Measurements from ENCODE around the gene STARD5.
A peak's percentile ranks its signal among the peaks of the same experiment; 100 is the strongest.

The STARD5 gene

GRCh38 chr15:81309647-81310450 is 14.1 kb downstream of the STARD5 start:
- no peak for TF ChIP-seq CTCF (conservative IDR thresholded peaks at IDR 0.05; ENCODE audit: control insufficient read depth, insufficient read depth, low read depth, low read length)
- no peak for DNase-seq (ENCODE audit: low read depth)
- H3K4me3 ChIP-seq (ENCODE audit: control insufficient read depth, low read depth, low read length) = no peak overlapping the region

GRCh38 chr15:81308260-81308659 is 15.7 kb downstream of the STARD5 start:
- peak; percentile 44 for DNase-seq (ENCODE audit: low read depth)
- no peak overlapping the region for H3K4me3 ChIP-seq (ENCODE audit: control insufficient read depth, low read depth, low read length)
- no peak for TF ChIP-seq CTCF (conservative IDR thresholded peaks at IDR 0.05; ENCODE audit: control insufficient read depth, insufficient read depth, low read depth, low read length)

GRCh38 chr15:81304226-81304625 is 19.7 kb downstream of the STARD5 start:
- H3K4me3 ChIP-seq (ENCODE audit: control insufficient read depth, low read depth, low read length) = no peak overlapping the region
- no peak for TF ChIP-seq CTCF (conservative IDR thresholded peaks at IDR 0.05; ENCODE audit: control insufficient read depth, insufficient read depth, low read depth, low read length)
- DNase-seq (ENCODE audit: low read depth) = peak; percentile 66

- no peak for TF ChIP-seq CTCF (conservative IDR thresholded peaks at IDR 0.05; ENCODE audit: control insufficient read depth, insufficient read depth, low read depth, low read length)
- no peak overlapping the region for H3K4me3 ChIP-seq (ENCODE audit: control insufficient read depth, low read depth, low read length)
- DNase-seq (ENCODE audit: low read depth) = no peak
These were observed 20.4 kb downstream of the STARD5 start for GRCh38 chr15:81303244-81304225.

GRCh38 chr15:81302701-81303109 is 21.2 kb downstream of the STARD5 start:
- TF ChIP-seq CTCF (conservative IDR thresholded peaks at IDR 0.05; ENCODE audit: control insufficient read depth, insufficient read depth, low read depth, low read length) = no peak
- H3K4me3 ChIP-seq (ENCODE audit: control insufficient read depth, low read depth, low read length) = no peak overlapping the region
- DNase-seq (ENCODE audit: low read depth) = no peak

- no peak overlapping the region for H3K4me3 ChIP-seq (ENCODE audit: control insufficient read depth, low read depth, low read length)
- TF ChIP-seq CTCF (conservative IDR thresholded peaks at IDR 0.05; ENCODE audit: control insufficient read depth, insufficient read depth, low read depth, low read length) = no peak
- no peak for DNase-seq (ENCODE audit: low read depth)
These were observed 22.0 kb downstream of the STARD5 start for GRCh38 chr15:81301815-81302399.
